Measurements from ENCODE around the gene PIP5K1A.

GRCh38 chr1:151281969-151282882 is 83.9 kb downstream of the PIP5K1A start, which contains the start of gene ZNF687:
- peak; percentile 97 for TF ChIP-seq ZBTB17 (tag by site-specific recombination; IDR thresholded peaks at IDR 0.05)
- peak; percentile 93 for TF ChIP-seq PRDM10 (tag by site-specific recombination; IDR thresholded peaks at IDR 0.05)
- TF ChIP-seq TCF7L2 (IDR thresholded peaks at IDR 0.05; ENCODE audit: borderline replicate concordance, low read depth, low read length), result no peak
